Inferior parietal cortex (tissue), 1 donor: ENCODE results near the gene NPPA.

ENCODE experiments used
- DNase-seq: peaks from one replicate; pipeline ENCODE4 v3.0.0-alpha.2; 2016; ENCODE audit errors: extremely low spot score

Gene NPPA

GRCh38 chr1:11842154-11843041 lies 5.2 kb downstream of the NPPA start:
- DNase-seq: peak; percentile 69

GRCh38 chr1:11841245-11842153 lies 6.1 kb downstream of the NPPA start:
- DNase-seq: no peak

GRCh38 chr1:11839727-11840705 lies 7.6 kb downstream of the NPPA start:
- no peak for DNase-seq

GRCh38 chr1:11838349-11839272 lies 9.0 kb downstream of the NPPA start:
- peak; percentile 73 for DNase-seq

GRCh38 chr1:11837767-11838348 lies 9.7 kb downstream of the NPPA start:
- DNase-seq: no peak

- no peak for DNase-seq
Measured at GRCh38 chr1:11836955-11837766, 10.4 kb downstream of the NPPA start.

- no peak for DNase-seq
Measured at GRCh38 chr1:11835441-11836225, 11.9 kb downstream of the NPPA start.

GRCh38 chr1:11833900-11834299 lies 13.7 kb downstream of the NPPA start:
- DNase-seq: no peak

- DNase-seq: no peak
Measured at GRCh38 chr1:11833497-11833896, 14.1 kb downstream of the NPPA start.

GRCh38 chr1:11831945-11832725 lies 15.4 kb downstream of the NPPA start:
- DNase-seq: no peak

GRCh38 chr1:11828511-11828910 lies 19.1 kb downstream of the NPPA start:
- no peak for DNase-seq

GRCh38 chr1:11826946-11827345 lies 20.6 kb downstream of the NPPA start:
- DNase-seq: no peak

GRCh38 chr1:11825131-11825530 lies 22.5 kb downstream of the NPPA start:
- no peak for DNase-seq

GRCh38 chr1:11823366-11824137 lies 24.0 kb downstream of the NPPA start:
- no peak for DNase-seq

GRCh38 chr1:11822091-11822490 lies 25.5 kb downstream of the NPPA start:
- no peak for DNase-seq

- no peak for DNase-seq
Measured at GRCh38 chr1:11817192-11817591, 30.4 kb downstream of the NPPA start.

- no peak for DNase-seq
Measured at GRCh38 chr1:11813021-11813420, 34.6 kb downstream of the NPPA start.
